Measurements from ENCODE around the gene AZI2.

Gene AZI2

GRCh38 chr3:28348629-28349468 is at the start of gene AZI2, which contains the start of gene ZCWPW2:
AZI2 (minus strand) TSS chr3:28348824; CDS start chr3:28340617, 8,207 bp downstream.
ZCWPW2 (plus strand) TSS chr3:28348721; CDS start chr3:28413069, 64,348 bp downstream.
- DNase-seq, result peak; percentile 85

DNA sequence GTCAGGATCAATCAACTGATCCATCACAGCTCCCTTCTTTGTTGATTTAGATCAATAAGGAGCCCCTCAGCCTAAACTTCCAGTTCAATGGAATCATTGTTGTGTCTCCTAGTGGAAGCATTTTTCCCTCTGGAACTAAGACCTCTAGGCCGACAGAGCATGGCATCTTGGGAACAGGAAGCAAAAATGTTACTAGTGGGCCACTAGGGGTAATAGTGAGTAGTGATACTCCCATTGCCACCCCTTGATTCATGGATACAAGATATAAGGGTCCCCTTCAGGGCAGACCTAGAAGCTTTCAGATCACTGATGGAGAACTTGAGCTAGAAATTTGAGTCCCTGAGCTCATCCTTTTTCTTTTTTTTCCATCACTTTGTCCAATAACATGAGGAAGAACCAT is 40.4 kb upstream of the AZI2 start:
- no peak for DNase-seq

DNA sequence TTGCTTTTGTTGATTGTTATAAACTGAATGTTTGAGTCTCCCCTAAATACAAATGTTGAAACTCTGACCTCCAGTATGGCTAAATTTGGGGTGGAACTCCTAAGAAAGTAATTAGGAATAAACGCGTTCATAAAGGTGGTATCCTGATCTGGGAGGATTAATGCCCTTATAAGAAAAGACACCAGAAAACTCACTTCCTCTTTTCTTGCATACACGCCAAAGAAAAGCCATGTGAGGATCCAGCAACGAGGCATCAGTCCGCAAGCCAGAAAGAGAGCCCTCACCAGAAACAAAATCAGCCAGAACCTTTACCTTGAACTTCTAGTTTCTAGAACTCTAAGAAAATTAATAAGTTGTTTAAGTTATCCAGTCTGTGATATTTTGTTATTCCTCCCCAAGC is 37.4 kb upstream of the AZI2 start:
- no peak for DNase-seq

DNA sequence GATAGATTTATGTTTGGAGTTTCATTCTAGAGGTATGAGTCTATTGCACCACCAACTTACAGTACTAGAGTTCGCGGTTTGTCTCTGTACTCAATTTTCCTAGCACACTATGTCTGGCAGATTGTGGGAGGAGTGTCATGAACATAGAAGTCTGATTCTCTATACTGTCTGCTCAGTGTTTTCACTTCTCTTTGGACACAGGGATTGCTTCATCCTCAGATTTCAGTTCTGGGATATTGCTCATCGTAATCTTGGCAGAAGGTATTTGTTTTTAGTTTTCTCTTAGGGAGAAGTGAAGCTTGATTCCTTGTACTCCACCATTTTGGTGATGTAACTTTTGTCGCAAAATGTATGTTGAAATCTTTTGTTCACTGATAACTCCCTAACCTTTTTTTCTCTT is 27.8 kb upstream of the AZI2 start:
- no peak for DNase-seq

- no peak for DNase-seq
Observed at GRCh38 chr3:28349469-28350000, 911 bp upstream of the AZI2 start.

DNA sequence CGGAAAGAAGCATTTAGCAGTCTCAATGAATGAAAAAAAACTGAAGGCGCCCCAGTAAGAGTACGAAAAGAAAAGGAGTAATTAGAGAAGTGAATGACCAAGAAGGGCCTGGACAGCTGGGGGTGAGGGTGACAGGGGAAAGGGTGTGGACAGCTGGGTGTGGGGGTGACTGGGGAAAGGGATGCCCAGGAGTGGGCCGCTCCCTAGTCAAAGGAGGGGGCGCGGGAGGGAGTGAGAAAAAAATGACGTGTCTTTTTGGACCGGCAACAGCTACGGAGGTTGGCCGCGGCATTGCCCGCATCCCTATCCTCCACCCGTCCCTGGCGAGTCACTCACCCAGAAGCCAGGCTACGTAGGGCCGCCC is 377 bp downstream of the AZI2 start:
- DNase-seq, result no peak

DNA sequence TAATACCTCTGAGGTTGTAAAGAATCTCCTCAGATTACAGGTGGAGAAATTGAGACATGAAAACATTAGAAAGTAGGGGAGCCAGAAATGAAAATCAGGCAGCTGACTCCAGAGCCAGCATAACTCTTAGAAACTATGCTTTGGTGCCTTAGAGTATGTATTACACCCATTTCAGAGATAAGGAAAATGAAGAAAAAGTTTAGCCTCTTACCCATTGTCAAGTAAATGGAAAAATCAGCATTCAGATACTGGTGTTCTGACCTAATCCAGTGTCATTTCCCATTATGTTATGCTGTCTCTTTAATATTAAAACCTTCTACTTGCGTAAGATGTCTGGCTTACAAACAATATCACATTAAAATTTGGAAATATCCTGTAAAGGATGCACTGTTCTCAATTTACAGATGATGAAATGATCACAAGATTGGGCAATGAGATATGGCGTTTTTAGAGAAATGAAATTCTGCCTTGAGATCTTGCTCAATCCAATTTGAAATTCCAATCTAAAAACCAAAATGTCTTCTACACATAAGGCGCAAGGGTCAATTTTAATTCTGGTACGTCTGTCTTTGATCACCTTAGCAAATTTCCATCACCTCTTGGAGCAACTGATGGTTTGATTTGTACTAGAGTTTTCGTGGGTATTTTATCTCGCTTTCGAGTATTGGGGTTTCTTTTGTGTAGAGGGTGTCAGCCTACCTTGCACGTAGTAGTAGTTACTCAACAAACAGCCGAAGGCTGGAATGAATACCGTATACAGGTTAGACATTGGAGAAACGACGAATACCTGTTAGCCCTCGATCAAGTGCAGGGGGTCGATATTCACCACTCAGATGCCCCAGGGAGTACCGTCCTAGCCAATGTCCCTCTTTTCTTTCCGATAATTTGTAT is 1.0 kb downstream of the AZI2 start:
- no peak for DNase-seq

- no peak for DNase-seq
Observed at GRCh38 chr3:28345690-28346089, 2.9 kb downstream of the AZI2 start.

GRCh38 chr3:28343144-28343543 is 5.5 kb downstream of the AZI2 start:
- no peak for DNase-seq

- no peak for DNase-seq
Observed at GRCh38 chr3:28337230-28337629, 11.4 kb downstream of the AZI2 start.

GRCh38 chr3:28335246-28335645 is 13.4 kb downstream of the AZI2 start:
- DNase-seq, result no peak

DNA sequence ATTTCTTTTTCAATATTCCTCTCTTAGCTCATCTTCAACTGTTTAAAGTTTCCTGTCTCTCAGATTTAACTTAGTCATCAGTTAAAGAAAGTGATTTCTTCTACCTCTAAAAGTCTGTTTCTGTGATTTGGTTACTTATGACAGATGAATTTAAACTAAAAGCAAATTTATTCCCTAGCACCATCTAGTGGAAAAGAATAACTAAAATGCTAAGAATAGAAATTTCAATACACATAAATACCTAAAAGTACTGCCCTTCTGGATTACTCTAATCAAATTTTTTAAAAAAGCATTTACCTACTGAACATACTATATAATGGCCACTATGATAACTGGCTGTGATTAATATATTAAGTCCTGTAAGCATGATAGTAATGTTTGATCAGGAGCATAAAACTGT is 14.1 kb downstream of the AZI2 start:
- DNase-seq, result no peak

DNA sequence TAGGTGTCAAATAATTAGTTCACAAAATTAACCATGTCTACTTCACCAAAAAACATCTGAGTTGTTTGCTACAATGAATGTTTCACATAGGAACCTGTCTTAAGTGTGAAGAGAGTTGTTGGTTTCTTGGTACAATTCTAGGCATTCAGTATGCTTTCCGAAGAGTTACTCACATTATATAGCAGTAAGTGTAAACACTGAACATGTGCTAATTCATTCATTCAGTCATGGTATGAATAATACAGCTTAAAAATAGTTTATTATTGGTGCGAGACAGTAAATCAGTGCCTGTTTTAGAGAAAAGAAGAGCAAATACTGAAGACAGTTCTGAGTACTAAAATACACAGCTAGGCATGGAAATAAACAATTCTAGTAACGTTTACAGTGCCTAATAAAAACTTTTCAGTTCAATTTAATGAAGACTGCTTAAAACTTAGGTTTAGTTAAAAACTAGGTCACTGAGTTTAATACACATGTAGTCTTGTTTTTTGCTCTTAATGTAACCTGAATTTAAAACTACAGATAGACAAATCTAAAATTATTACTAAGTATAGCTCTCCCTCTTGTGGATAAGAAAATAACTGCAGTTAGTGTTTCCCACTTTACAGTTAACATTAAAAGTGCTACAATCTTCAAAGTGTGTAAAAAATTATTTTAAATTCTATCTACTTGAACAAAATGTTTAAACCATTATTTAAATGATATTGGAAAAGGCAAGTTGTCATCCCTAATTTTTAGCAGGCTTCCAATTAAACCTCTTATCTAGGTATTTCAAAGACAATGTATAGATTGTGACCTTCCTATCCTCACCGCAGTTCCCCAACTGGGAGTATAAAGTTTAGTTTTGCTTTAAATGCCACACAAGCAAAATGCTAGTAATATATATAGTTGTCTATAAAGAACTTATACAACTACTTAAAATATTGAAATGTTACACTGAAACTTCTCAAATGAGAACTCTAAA is 20.2 kb downstream of the AZI2 start:
- DNase-seq, result peak; percentile 8

- no peak for DNase-seq
Observed at GRCh38 chr3:28326458-28326926, 22.1 kb downstream of the AZI2 start.

- no peak for DNase-seq
Observed at GRCh38 chr3:28322464-28322863, 26.2 kb downstream of the AZI2 start.

DNA sequence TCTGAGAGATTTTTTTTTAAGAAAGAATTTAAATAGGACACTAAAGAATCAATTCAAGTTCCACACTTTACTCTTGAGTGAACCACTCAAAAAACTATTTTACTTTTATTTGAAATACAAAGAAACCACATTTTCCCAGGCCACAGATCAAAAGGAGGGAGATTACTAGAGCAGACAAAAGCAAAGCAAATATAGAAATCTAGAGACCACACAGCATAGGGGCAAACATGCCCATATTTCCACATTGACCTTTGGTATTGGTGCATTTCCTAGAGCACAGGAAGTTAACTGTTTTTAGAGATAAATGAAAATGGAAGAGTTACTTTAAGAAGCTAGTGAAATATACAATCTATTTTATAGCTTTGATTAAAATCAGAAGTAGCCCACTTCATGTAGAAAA is 27.6 kb downstream of the AZI2 start:
- no peak for DNase-seq

DNA sequence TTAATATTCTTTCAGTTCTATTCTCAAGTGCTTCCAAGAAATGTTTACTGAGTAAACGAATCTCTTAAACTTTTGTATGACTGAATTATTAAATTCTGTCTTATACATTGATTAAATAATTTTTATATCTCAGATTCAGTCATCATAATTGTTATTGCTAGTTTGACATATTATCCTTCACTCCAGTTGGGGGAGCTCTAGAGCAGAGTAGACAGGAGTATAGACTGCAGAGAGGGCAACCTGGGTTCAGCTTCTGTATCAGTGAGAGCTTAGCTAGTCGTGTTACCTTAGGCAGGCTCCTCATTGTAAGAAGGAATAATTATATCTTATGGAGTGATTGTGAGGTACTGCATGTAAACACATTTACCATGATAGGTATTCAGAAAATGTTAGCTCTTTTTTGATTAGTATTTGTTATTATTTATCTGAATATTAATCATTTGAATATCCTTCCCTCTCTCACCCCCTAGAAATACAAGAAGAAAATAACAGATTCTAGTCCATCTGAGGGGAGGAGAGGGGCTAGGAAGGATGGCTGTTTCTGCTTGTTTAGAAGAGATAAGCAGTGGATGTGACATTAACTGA is 31.1 kb downstream of the AZI2 start:
- DNase-seq, result peak; percentile 22

GRCh38 chr3:28316226-28316625 is 32.4 kb downstream of the AZI2 start:
- no peak for DNase-seq

GRCh38 chr3:28315711-28316110 is 32.9 kb downstream of the AZI2 start:
- DNase-seq, result no peak

DNA sequence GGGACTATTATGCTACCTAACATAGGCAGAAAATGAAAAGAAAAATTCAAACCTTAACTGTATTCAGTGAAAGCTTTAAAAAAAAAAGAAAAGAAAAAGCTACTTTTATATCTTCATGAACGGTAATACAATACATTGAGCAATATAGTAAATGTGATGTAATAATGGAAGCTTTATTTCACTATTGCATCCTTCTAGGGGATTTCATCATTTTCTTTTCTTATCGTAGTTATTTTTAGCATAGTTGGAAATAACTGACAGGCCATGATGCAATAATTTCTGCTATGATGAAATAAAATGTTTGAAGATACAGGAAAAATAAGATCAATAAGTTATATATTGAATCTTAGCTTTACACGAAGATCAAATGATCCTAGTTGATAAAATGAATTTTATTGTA is 40.4 kb downstream of the AZI2 start:
- no peak for DNase-seq

DNA sequence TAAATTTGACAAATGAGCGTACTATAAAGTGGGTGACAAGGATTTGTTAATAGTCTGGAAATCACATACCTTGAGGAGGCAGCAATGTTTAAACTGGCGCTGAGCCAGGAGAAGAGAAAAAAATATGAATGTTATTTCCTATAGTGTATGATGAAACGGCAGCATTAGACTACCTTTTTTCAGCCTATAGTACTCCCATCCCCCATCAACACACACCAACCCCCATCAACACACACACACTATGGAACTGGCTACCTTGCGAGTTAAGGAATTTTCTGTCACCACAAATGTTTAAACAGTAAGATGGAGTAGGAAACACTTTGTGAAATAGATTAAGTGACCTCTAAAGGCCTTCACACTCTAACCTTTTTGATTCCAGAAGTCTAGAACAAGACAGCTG is 46.9 kb downstream of the AZI2 start:
- DNase-seq, result no peak

Data from NCI-H748 treated with DMSO at 0.1 percent for 48 hours (cell line).